HG02938 (cell line): ENCODE data around the gene GPR35.

Experiments
- ATAC-seq: cut with Tn5 transposase; IDR thresholded peaks from one replicate; pipeline ENCODE4 v1.9.1; 2021; ENCODE audit warnings: mild to moderate bottlenecking, moderate library complexity; ENCODE audit not compliant: unreplicated experiment

GPR35 gene

GRCh38 chr2:240624950-240625621 lies at the start of gene GPR35:
TSS of gene GPR35 (plus strand) at chr2:240625480. CDS start at chr2:240629953, 4,473 bp downstream.
- no peak for ATAC-seq

GRCh38 chr2:240576036-240576435 lies 49.2 kb upstream of the GPR35 start:
- ATAC-seq = no peak

- ATAC-seq = no peak
Observed at GRCh38 chr2:240576436-240577205, 48.7 kb upstream of the GPR35 start.

GRCh38 chr2:240577281-240578109 lies 47.8 kb upstream of the GPR35 start:
- no peak for ATAC-seq

GRCh38 chr2:240578110-240578450 lies 47.2 kb upstream of the GPR35 start:
- no peak for ATAC-seq

- no peak for ATAC-seq
Observed at GRCh38 chr2:240578488-240578887, 46.8 kb upstream of the GPR35 start.

GRCh38 chr2:240579071-240579762 lies 46.1 kb upstream of the GPR35 start:
- no peak for ATAC-seq

GRCh38 chr2:240579771-240580614 lies 45.3 kb upstream of the GPR35 start:
- ATAC-seq = no peak

- ATAC-seq = no peak
Observed at GRCh38 chr2:240581811-240582210, 43.5 kb upstream of the GPR35 start.

- ATAC-seq = no peak
Observed at GRCh38 chr2:240582781-240583180, 42.5 kb upstream of the GPR35 start.

- no peak for ATAC-seq
Observed at GRCh38 chr2:240583774-240584173, 41.5 kb upstream of the GPR35 start.

- peak; percentile 47 for ATAC-seq
Observed at GRCh38 chr2:240584486-240585031, 40.7 kb upstream of the GPR35 start.

GRCh38 chr2:240585101-240585500 lies 40.2 kb upstream of the GPR35 start:
- ATAC-seq = peak; percentile 30

GRCh38 chr2:240585681-240586197 lies 39.5 kb upstream of the GPR35 start:
- ATAC-seq = no peak

GRCh38 chr2:240586198-240586918 lies 38.9 kb upstream of the GPR35 start, which contains the start of gene CAPN10:
TSS of gene CAPN10 (plus strand) at chr2:240586734. CDS start at chr2:240586912, 178 bp downstream.
- peak; percentile 58 for ATAC-seq

GRCh38 chr2:240586919-240587800 lies 38.1 kb upstream of the GPR35 start:
- ATAC-seq = peak; percentile 0

GRCh38 chr2:240588006-240588655 lies 37.1 kb upstream of the GPR35 start:
- no peak for ATAC-seq
